WTC11 (cell line): Measurements from ENCODE around the gene TELO2.

ENCODE experiments used
- FOXP1 ChIP-seq: sonication (generic); formaldehyde crosslinking; IDR thresholded peaks from 2 replicates; pipeline ENCODE4 v1.8.0; 2022; ENCODE audit warnings: missing genetic modification reagents, mild to moderate bottlenecking, moderate library complexity, borderline replicate concordance
- MXD4 ChIP-seq: fragments of 250-450 bp; sonication (Bioruptor Pico); IDR thresholded peaks from 2 replicates; pipeline ENCODE4 v1.8.0; 2021; ENCODE audit warnings: mild to moderate bottlenecking, moderate library complexity, borderline replicate concordance
- NFYB ChIP-seq: sonication (generic); formaldehyde crosslinking; conservative IDR thresholded peaks from 2 replicates; pipeline ENCODE4 v1.8.0; 2022; ENCODE audit warnings: low read depth, missing genetic modification reagents
- ZNF512 ChIP-seq: sonication (generic); formaldehyde crosslinking; IDR thresholded peaks from 2 replicates; pipeline ENCODE4 v1.8.1; 2022; ENCODE audit warnings: missing genetic modification reagents, borderline replicate concordance
- TF ChIP-seq, protein P1 (sequence below): fragments of 200-600 bp; IDR thresholded peaks from 2 replicates; pipeline ENCODE4 v1.8.0; 2022; ENCODE audit warnings: antibody characterized with exemption
- TF ChIP-seq, protein P2 (sequence below): sonication (generic); formaldehyde crosslinking; IDR thresholded peaks from 2 replicates; pipeline ENCODE4 v1.8.1; 2022; ENCODE audit warnings: low read depth, missing genetic modification reagents, borderline replicate concordance
- TF ChIP-seq, protein P3 (sequence below): sonication (generic); formaldehyde crosslinking; IDR thresholded peaks from 2 replicates; pipeline ENCODE4 v1.8.0; 2023; ENCODE audit warnings: mild to moderate bottlenecking, missing genetic modification reagents

DNA sequence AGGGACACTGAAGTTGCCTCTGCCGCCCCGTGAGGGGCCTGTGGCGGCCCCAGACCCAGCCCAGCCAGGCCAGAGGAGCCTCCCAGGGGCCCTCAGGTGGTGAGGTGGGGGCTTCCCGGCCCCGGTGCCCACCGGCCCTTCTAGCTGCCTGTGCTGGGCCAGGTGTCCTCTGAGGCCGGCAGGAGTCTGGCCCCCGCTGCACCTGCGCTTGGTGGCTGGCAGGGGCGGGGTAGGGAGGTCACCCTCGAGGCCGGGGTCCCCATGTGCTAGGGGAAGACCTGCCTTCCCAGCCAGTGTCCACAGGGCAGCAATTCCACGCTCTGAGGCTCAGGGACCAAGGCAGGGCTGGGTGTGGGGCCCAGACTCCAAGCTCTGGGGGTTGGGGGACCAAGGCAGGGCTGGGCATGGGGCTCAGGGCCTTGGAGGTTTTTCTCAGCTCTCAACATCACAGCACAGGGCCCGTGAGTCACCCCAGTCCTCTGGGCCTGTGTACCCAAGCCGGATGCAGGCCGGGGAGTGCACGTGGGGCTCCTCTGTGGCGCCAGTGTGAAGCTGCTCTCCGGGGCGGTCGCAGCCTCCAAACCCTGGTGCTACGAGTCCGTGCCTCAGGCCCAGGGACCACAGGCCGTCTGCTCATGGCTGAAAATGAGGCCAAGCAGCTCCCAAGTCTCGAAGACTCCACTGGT, 47.5 kb upstream of the TELO2 start:
- TF ChIP-seq, protein P1, sequence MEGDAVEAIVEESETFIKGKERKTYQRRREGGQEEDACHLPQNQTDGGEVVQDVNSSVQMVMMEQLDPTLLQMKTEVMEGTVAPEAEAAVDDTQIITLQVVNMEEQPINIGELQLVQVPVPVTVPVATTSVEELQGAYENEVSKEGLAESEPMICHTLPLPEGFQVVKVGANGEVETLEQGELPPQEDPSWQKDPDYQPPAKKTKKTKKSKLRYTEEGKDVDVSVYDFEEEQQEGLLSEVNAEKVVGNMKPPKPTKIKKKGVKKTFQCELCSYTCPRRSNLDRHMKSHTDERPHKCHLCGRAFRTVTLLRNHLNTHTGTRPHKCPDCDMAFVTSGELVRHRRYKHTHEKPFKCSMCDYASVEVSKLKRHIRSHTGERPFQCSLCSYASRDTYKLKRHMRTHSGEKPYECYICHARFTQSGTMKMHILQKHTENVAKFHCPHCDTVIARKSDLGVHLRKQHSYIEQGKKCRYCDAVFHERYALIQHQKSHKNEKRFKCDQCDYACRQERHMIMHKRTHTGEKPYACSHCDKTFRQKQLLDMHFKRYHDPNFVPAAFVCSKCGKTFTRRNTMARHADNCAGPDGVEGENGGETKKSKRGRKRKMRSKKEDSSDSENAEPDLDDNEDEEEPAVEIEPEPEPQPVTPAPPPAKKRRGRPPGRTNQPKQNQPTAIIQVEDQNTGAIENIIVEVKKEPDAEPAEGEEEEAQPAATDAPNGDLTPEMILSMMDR, result no peak
- no peak for TF ChIP-seq NFYB (CRISPR knock-in tag)
- TF ChIP-seq FOXP1 (CRISPR knock-in tag), result no peak
- TF ChIP-seq, protein P2, sequence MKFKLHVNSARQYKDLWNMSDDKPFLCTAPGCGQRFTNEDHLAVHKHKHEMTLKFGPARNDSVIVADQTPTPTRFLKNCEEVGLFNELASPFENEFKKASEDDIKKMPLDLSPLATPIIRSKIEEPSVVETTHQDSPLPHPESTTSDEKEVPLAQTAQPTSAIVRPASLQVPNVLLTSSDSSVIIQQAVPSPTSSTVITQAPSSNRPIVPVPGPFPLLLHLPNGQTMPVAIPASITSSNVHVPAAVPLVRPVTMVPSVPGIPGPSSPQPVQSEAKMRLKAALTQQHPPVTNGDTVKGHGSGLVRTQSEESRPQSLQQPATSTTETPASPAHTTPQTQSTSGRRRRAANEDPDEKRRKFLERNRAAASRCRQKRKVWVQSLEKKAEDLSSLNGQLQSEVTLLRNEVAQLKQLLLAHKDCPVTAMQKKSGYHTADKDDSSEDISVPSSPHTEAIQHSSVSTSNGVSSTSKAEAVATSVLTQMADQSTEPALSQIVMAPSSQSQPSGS (CRISPR knock-in tag), result no peak
- TF ChIP-seq MXD4 (CRISPR knock-in tag), result no peak
- TF ChIP-seq, protein P3, sequence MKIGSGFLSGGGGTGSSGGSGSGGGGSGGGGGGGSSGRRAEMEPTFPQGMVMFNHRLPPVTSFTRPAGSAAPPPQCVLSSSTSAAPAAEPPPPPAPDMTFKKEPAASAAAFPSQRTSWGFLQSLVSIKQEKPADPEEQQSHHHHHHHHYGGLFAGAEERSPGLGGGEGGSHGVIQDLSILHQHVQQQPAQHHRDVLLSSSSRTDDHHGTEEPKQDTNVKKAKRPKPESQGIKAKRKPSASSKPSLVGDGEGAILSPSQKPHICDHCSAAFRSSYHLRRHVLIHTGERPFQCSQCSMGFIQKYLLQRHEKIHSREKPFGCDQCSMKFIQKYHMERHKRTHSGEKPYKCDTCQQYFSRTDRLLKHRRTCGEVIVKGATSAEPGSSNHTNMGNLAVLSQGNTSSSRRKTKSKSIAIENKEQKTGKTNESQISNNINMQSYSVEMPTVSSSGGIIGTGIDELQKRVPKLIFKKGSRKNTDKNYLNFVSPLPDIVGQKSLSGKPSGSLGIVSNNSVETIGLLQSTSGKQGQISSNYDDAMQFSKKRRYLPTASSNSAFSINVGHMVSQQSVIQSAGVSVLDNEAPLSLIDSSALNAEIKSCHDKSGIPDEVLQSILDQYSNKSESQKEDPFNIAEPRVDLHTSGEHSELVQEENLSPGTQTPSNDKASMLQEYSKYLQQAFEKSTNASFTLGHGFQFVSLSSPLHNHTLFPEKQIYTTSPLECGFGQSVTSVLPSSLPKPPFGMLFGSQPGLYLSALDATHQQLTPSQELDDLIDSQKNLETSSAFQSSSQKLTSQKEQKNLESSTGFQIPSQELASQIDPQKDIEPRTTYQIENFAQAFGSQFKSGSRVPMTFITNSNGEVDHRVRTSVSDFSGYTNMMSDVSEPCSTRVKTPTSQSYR (CRISPR knock-in tag), result no peak
- no peak for TF ChIP-seq ZNF512 (CRISPR knock-in tag)
